Liver (tissue), 9 donors: Measurements from ENCODE around the gene FYB2. TPM values are rescaled to one million over a fixed set of nuclear protein-coding genes. Genes with fewer than 3 reads are reported as not detected.

Experiments
- DNase-seq: peaks from one replicate; pipeline ENCODE4 v3.0.0-alpha.2; 2017; ENCODE audit warnings: low spot score
- H3K27ac ChIP-seq, 2 donors: one replicate each; pipeline ENCODE4 v1.7.0; 2013; ENCODE audit warnings: inconsistent platforms in 2 of 2, low read length in 2 of 2, control low read depth in 1 of 2, low read depth in 1 of 2, mild to moderate bottlenecking in 1 of 2
- H3K27me3 ChIP-seq, 4 donors: one replicate each; pipeline versions ENCODE4 v1.6.1 to v1.7.0; 2013; ENCODE audit warnings: low read length in 3 of 4, inconsistent platforms in 1 of 4, mild to moderate bottlenecking in 1 of 4, moderate library complexity in 1 of 4; ENCODE audit not compliant: control insufficient read depth in 4 of 4, insufficient read depth in 4 of 4
- H3K36me3 ChIP-seq, 4 donors: one replicate each; pipeline versions ENCODE4 v1.6.1 to v1.7.0; 2013; ENCODE audit warnings: low read length in 3 of 4, mild to moderate bottlenecking in 3 of 4, low read depth in 1 of 4, moderate library complexity in 1 of 4; ENCODE audit not compliant: control insufficient read depth in 4 of 4, insufficient read depth in 3 of 4
- H3K4me1 ChIP-seq, 4 donors: one replicate each; pipeline versions ENCODE4 v1.6.1 to v1.7.0; 2013; ENCODE audit warnings: low read length in 3 of 4, mild to moderate bottlenecking in 3 of 4, moderate library complexity in 1 of 4; ENCODE audit not compliant: control insufficient read depth in 4 of 4, insufficient read depth in 4 of 4
- H3K4me3 ChIP-seq, 3 donors: one replicate each; pipeline versions ENCODE4 v1.6.1 to v1.7.0; 2013; ENCODE audit warnings: low read length in 3 of 3, control low read depth in 1 of 3, low read depth in 1 of 3, mild to moderate bottlenecking in 1 of 3
- H3K9ac ChIP-seq, 2 donors: one replicate each; pipeline ENCODE4 v1.7.0; 2013; ENCODE audit warnings: low read length in 2 of 2, mild to moderate bottlenecking in 2 of 2, moderate library complexity in 2 of 2, control low read depth in 1 of 2, low read depth in 1 of 2
- H3K9me3 ChIP-seq, 4 donors: one replicate each; pipeline versions ENCODE4 v1.6.1 to v1.7.0; 2013; ENCODE audit warnings: low read length in 3 of 4; ENCODE audit not compliant: control insufficient read depth in 4 of 4
- EGR1 ChIP-seq, 2 donors: IDR thresholded peaks; 2 replicates each; pipeline ENCODE4 v1.6.1; 2016 to 2018; ENCODE audit warnings: antibody characterized with exemption in 2 of 2, low read depth in 2 of 2
- FOXA2 ChIP-seq: IDR thresholded peaks from 2 replicates; pipeline ENCODE4 v1.6.1; 2016; ENCODE audit warnings: antibody characterized with exemption
- HNF4A ChIP-seq, 2 donors: conservative IDR thresholded peaks; 2 replicates each; pipeline ENCODE4 v1.6.1; 2016; ENCODE audit warnings: antibody characterized with exemption in 2 of 2, mild to moderate bottlenecking in 2 of 2
- HNF4G ChIP-seq: IDR thresholded peaks from 2 replicates; pipeline ENCODE4 v1.6.1; 2016; ENCODE audit warnings: antibody characterized with exemption
- JUND ChIP-seq, 2 donors: IDR thresholded peaks; 2 replicates each; pipeline ENCODE4 v1.6.1; 2016; ENCODE audit warnings: antibody characterized with exemption in 2 of 2
- NR2F2 ChIP-seq: IDR thresholded peaks from 2 replicates; pipeline ENCODE4 v1.6.1; 2016; ENCODE audit warnings: antibody characterized with exemption
- RAD21 ChIP-seq, 2 donors: IDR thresholded peaks; 2 replicates each; pipeline ENCODE4 v1.6.1; 2016; ENCODE audit warnings: antibody characterized with exemption in 2 of 2, mild to moderate bottlenecking in 2 of 2
- RXRA ChIP-seq, 2 donors: IDR thresholded peaks; 2 replicates each; pipeline ENCODE4 v1.6.1; 2017 to 2018; ENCODE audit warnings: antibody characterized with exemption in 2 of 2, mild to moderate bottlenecking in 1 of 2
- SP1 ChIP-seq: IDR thresholded peaks from 2 replicates; pipeline ENCODE4 v1.6.1; 2018; ENCODE audit warnings: antibody characterized with exemption, mild to moderate bottlenecking
- TAF1 ChIP-seq: conservative IDR thresholded peaks from 2 replicates; pipeline ENCODE4 v1.6.1; 2016; ENCODE audit warnings: antibody characterized with exemption, mild to moderate bottlenecking
- YY1 ChIP-seq: IDR thresholded peaks from 2 replicates; pipeline ENCODE4 v1.6.1; 2016; ENCODE audit warnings: antibody characterized with exemption, mild to moderate bottlenecking
- WGBS: extraction: QIAGEN DNeasy Blood & Tissue Kit; methylation state at CpG from one replicate; pipeline ENCODE4 v1.1.7; 2013; 5-methylcytosine and 5-hydroxymethylcytosine counted together
- polyA plus RNA-seq, 2 donors: library from polyadenylated mRNA; stranded (reverse) in 1 of 2; unstranded in 1 of 2; fragments of 200-250 nt in 1 of 2; fragments of >200 nt in 1 of 2; fragmentation: Nextera tagmentation in 1 of 2; extraction: Ambion mirVana in 1 of 2; gene quantifications; one replicate each; pipeline versions ENCODE4 v1.2.1 to v1.2.3, GENCODE V29; 2013 to 2015
- total RNA-seq, 2 donors: library from RNA; depleted of rRNA; stranded (reverse); fragments of >200 nt; gene quantifications; one replicate each; pipeline ENCODE4 v1.2.3, GENCODE V29; 2014
- TF ChIP-seq, protein P1 (sequence below): IDR thresholded peaks from 2 replicates; pipeline ENCODE4 v1.6.1; 2016; ENCODE audit warnings: antibody characterized with exemption
- TF ChIP-seq, protein P2 (sequence below): IDR thresholded peaks from 2 replicates; pipeline ENCODE4 v1.6.1; 2016; ENCODE audit warnings: antibody characterized with exemption, mild to moderate bottlenecking
- TF ChIP-seq, protein P3 (sequence below): IDR thresholded peaks from 2 replicates; pipeline ENCODE4 v1.6.1; 2016; ENCODE audit warnings: antibody characterized with exemption
- TF ChIP-seq, protein P4 (sequence below): IDR thresholded peaks from 2 replicates; pipeline ENCODE4 v1.6.1; 2016; ENCODE audit warnings: antibody characterized with exemption
- donor health status: healthy.
- donor health status: healthy.
- donor health status: healthy.
- donor health status: healthy.
- donor health status: healthy.

The FYB2 gene
- total and polyA plus RNA-seq, 4 donors = 3.3 to 31.3 (median 16.2) TPM

DNA sequence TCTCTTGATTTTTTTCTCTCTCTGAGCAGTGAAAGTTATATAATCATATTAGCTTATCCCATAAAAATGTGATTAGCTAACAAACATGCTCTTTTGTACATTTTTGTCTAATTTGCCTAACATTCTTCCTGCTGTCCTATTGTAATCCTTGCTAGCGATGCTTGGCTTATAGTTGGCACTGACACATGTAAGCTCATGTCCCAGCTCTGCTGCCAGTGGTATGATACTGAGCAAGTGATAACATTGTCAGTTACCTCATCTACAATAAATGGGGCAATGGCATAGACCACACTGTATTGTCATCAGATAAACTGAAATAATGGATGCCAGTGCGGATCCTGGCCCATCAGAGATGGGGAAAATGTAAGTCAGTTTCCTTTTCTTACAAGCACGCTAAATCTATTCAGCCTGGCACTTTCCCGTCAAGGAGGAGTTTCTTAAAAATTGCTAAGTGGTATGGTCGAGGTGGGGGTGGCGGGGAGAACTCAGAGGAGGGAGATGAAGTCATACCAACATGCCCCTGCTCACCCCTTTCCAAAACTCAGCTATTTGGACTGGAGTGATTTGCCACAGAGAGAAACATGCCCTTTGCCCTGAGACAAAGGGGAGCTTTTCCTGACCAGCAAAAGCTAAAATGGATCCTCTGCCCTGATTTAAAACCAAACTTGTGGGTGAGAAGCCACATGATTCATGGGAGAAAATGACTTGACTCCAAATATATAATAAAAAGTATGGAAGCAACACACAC lies 1.3 kb downstream of the FYB2 start (continued):
- TF ChIP-seq TAF1 (no peak), EGR1 (IDR thresholded peaks at IDR 0.05; ENCODE audit: low read depth in 2 of 2) (no peak), YY1 (peak; percentile 93), HNF4G (peak; percentile 91), NR2F2 (no peak)
- TF ChIP-seq, protein P1, sequence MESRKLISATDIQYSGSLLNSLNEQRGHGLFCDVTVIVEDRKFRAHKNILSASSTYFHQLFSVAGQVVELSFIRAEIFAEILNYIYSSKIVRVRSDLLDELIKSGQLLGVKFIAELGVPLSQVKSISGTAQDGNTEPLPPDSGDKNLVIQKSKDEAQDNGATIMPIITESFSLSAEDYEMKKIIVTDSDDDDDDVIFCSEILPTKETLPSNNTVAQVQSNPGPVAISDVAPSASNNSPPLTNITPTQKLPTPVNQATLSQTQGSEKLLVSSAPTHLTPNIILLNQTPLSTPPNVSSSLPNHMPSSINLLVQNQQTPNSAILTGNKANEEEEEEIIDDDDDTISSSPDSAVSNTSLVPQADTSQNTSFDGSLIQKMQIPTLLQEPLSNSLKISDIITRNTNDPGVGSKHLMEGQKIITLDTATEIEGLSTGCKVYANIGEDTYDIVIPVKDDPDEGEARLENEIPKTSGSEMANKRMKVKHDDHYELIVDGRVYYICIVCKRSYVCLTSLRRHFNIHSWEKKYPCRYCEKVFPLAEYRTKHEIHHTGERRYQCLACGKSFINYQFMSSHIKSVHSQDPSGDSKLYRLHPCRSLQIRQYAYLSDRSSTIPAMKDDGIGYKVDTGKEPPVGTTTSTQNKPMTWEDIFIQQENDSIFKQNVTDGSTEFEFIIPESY = no peak

DNA sequence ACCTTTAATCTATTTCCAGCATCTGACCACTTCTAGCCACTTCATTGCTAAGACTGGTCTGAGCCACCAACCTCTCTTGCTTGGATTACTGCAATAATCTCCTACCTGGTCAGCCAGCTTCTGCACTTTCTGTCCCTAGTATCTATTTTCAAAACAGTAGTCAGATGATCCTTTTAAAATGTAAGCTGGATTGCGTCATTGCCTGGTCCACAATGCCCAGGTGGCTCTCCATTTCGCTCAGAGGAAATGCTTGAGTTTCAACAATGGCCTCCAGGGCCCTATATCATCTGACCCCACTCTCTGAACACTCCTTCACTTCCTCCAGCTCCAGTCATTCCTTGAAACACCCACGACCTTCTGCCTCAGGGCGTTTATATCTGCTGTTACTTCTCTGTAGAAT lies 2.3 kb downstream of the FYB2 start:
- Histone ChIP-seq H3K9ac (peak overlapping the region; percentile 67 to 73), H3K4me1 (peaks cover 0 to 69% (median 21%) of the 10 kb centered on the region in 4 donors), H3K36me3 (no peaks in the 10 kb centered on the region), H3K27me3 (no peaks in the 10 kb centered on the region), H3K27ac (peak overlapping the region; percentile 93 to 98), H3K4me3 (peak overlapping the region; percentile 10 to 47 (median 41)), H3K9me3 (no peaks in the 10 kb centered on the region)
- 34% methylated on average over 4 of the region's 4 CpGs for WGBS
- no peak for DNase-seq
- no peak for TF ChIP-seq EGR1 (IDR thresholded peaks at IDR 0.05; ENCODE audit: low read depth in 2 of 2)
- TF ChIP-seq JUND (IDR thresholded peaks at IDR 0.05) = peak in 1 of 2 donors; percentile 61
- TF ChIP-seq TAF1 = no peak
- TF ChIP-seq HNF4A (conservative IDR thresholded peaks at IDR 0.05) = peak; percentile 34 to 82
- no peak for TF ChIP-seq NR2F2
- peak; percentile 96 for TF ChIP-seq YY1
- TF ChIP-seq, protein P1 = peak; percentile 18
- TF ChIP-seq, protein P2, sequence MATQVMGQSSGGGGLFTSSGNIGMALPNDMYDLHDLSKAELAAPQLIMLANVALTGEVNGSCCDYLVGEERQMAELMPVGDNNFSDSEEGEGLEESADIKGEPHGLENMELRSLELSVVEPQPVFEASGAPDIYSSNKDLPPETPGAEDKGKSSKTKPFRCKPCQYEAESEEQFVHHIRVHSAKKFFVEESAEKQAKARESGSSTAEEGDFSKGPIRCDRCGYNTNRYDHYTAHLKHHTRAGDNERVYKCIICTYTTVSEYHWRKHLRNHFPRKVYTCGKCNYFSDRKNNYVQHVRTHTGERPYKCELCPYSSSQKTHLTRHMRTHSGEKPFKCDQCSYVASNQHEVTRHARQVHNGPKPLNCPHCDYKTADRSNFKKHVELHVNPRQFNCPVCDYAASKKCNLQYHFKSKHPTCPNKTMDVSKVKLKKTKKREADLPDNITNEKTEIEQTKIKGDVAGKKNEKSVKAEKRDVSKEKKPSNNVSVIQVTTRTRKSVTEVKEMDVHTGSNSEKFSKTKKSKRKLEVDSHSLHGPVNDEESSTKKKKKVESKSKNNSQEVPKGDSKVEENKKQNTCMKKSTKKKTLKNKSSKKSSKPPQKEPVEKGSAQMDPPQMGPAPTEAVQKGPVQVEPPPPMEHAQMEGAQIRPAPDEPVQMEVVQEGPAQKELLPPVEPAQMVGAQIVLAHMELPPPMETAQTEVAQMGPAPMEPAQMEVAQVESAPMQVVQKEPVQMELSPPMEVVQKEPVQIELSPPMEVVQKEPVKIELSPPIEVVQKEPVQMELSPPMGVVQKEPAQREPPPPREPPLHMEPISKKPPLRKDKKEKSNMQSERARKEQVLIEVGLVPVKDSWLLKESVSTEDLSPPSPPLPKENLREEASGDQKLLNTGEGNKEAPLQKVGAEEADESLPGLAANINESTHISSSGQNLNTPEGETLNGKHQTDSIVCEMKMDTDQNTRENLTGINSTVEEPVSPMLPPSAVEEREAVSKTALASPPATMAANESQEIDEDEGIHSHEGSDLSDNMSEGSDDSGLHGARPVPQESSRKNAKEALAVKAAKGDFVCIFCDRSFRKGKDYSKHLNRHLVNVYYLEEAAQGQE = peak; percentile 54
- TF ChIP-seq, protein P3, sequence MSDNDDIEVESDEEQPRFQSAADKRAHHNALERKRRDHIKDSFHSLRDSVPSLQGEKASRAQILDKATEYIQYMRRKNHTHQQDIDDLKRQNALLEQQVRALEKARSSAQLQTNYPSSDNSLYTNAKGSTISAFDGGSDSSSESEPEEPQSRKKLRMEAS = peak; percentile 54
- peak; percentile 28 for TF ChIP-seq SP1
- TF ChIP-seq RXRA (IDR thresholded peaks at IDR 0.05) = peak in 1 of 2 donors; percentile 63
- TF ChIP-seq RAD21 (IDR thresholded peaks at IDR 0.05) = peak in 1 of 2 donors; percentile 21
- TF ChIP-seq, protein P4, sequence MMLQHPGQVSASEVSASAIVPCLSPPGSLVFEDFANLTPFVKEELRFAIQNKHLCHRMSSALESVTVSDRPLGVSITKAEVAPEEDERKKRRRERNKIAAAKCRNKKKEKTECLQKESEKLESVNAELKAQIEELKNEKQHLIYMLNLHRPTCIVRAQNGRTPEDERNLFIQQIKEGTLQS = peak; percentile 66
- peak; percentile 18 for TF ChIP-seq FOXA2
